Measurements from ENCODE around the gene F5.
A peak's percentile ranks its signal among the peaks of the same experiment; 100 is the strongest.

F5 gene

DNA sequence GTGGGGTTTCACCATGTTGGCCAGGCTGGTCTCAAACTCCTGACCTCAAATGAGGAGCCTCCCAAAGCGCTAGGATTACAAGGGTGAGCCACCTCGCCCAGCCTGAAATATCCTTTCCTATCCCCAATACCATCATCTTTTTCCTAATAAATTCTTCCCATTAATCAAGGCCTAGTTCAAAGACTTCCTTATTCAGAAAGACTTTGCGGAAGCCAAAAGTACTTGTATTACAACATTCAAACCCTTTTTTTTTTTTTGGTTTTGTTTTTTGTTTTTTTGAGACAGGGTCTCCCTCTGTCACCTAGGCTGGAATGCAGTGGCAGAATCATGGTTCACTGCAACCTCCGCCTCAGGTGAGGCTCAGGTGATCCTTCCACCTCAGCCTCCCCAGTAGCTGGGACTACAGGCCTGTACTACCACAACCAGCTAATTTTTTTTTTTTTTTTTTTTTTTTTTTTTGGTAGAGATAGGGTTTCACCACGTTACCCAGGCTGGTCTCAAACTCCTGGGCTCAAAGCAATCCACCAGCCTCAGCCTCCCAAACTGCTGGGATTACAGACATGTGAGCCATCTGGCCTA, 108.1 kb downstream of the F5 start:
- no peak for DNase-seq (ENCODE audit: low read depth)

DNA sequence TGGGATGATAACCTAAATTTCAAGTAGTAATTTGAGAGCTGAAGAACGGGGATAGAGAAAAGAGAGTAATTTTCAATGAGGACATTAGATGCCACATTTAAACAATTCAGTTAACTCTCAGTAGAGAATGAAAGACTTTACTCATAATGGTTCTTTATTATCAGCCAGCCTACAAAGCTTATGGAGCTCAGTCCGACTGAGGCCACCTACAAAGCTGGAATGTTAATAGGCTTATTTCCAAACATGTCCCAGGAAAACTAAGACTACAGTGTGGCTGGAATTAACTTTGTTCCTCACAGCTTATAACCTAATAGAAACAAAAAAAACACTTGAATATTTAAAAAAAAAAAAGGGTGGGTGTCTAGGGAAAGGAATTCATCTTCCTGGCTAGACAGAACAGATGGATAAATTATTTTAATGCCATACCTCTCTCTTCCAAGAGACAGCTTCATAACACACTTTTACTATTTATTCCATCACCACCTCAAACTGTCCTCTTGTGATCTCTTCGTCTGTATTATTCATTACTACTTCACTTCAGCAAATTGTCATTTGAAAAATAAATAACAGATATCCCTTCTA, 110.4 kb downstream of the F5 start:
- no peak for DNase-seq (ENCODE audit: low read depth)

DNA sequence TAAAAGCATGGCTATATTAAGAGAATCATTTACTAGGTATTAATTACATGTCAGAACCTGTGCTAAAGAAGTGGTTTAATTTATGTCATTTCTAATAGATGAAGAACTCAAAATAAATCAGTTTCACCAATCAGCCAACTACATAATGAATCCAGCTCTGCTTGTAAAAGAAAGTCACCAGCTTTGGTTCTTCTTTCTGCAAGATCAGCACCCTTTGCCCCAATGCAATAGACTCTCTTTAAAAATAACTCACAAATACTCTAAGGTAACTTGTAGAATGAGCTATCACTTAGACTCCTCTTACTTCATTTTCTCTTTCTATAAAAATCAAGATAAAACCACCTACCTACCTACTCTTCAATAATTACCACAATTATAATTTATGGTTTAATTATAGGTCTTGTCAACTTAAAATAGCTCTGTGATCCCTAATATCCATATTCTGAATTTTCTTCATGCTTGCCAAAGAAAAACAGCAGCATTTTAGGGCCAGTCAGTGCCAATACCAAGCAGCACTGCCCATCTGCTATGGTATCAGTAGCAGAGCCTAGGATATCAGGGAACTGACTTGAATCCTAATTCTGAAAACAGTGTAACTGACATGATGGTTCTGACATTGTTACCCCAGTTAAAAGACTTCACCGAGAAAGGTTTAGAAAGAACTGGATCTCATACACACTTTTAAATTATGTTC, 111.8 kb downstream of the F5 start:
- no peak for DNase-seq (ENCODE audit: low read depth)

DNA sequence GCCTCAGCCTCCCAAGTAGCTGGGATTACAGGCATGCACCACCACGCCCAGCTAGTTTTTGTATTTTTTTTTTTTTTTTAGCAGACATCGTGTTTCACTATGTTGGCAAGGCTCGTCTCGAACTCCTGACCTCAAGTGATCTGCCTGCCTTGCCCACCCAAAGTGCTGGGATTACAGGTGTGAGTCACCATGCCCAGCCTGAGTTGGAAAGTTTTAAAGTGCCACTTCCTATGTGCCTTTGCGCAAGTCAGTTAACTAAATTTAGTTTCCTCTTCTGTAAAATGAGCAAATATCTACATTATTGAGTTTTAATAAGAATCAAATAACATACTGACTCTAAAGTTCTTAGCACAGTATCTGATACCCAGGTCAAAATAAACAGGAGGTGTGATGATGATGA, 112.9 kb downstream of the F5 start:
- no peak for DNase-seq (ENCODE audit: low read depth)

- DNase-seq (ENCODE audit: low read depth), result no peak
Measured at GRCh38 chr1:169472738-169473137, 113.5 kb downstream of the F5 start.

DNA sequence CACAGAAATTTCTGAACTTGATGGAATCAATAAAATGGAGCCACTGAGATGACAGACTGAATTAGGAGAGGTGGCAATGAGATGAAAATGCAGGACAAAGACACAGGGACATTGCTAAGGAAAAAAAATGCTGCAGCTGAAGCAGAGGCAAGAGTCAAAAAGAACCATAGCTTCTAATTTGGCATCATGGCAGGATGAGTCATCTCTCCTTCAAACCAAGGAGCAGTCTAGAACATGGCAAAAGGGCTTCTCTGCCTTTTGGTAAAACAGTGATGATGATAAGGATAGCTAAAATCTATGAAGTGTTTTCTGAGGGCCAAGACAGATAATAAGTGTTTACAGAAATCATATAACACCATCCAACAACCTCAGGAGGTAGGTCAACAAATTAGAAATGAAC, 117.3 kb downstream of the F5 start:
- DNase-seq (ENCODE audit: low read depth), result no peak

DNA sequence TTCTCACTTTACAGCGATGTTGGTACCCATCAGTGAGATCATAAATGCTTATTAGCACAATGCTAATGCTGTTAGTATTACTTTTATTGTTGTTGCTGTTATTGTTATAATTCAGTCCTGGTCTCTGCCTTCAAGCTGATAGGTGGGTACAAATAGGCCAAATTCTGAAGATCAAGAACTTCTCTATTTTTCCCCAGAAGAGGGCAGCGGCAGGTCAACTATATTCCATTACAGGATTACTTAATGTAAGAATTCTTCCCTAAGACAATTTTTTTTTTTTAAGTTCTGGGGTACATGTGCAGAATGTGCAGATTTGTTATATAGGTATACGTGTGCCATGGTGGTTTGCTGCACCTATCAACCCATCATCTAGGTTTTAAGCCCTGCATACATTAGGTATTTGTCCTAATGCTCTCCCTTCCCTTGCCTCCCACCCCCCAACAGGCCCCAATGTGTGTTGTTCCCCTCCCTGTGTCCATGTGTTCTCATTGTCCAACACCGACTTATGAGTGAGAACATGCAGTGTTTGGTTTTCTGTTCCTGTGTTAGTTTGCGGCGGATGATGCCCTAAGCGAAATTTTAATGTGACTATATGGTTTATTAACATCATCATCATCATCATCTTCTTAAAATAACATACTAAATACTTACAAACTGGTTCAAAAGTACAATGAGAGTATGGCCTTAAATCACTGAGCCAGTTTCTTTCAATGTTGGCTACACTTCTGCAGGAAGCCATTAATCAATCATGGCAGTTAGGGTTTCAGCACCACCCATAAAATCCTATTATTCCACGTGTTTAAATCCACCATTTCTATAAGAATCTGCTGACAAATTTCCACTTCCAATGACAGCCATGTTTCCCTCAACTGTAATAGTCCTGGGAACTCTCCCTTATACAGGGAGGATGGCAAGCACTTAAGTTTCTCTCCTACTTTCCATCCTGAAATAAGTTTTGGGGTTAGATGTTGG, 119.7 kb downstream of the F5 start:
- DNase-seq (ENCODE audit: low read depth), result peak; percentile 27

DNA sequence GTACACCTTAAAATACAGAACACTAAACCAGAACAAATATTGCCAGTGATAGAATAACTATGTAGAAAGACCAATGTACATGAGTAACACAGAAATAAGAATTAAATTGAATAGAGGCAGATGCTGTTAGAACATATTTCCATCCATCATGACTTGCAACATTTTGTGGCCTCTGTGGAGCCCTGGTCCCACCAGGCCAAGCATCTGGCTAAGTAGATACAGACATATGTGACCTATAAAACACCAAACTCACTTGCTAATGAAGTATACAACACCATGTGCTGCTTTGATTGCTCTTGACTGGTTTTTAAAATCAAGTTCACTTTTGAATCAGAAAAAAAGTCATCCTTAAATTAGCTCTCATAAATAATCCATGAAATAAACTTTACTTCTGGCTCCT, 121.0 kb downstream of the F5 start:
- no peak for DNase-seq (ENCODE audit: low read depth)

Measured in fibroblast of the conjunctiva (primary cell).